CD14-positive monocyte (primary cell): ENCODE data around the gene FRRS1L. TPM values are rescaled to one million over a fixed set of nuclear protein-coding genes. Genes with fewer than 3 reads are reported as not detected.

Experiments used
- DNase-seq, 3 donors: peaks; one replicate each; pipeline ENCODE4 v3.0.0-alpha.2; 2011 to 2022
- H2AFZ ChIP-seq: 2 replicates; pipeline ENCODE4 v1.6.0; 2012; ENCODE audit warnings: mild to moderate bottlenecking, low read depth, low read length, inconsistent platforms; ENCODE audit not compliant: insufficient read depth, poor library complexity, severe bottlenecking
- H3K27ac ChIP-seq, 2 donors: 1 replicate in 1 of 2; 2 replicates in 1 of 2; pipeline ENCODE4 v1.5.1; 2012 to 2013; ENCODE audit warnings: low read length in 2 of 2, control low read depth in 1 of 2, inconsistent platforms in 1 of 2, low read depth in 1 of 2, mild to moderate bottlenecking in 1 of 2
- H3K27me3 ChIP-seq, 2 donors: one replicate each; pipeline versions ENCODE4 v1.6.0 to v1.6.1; 2011 to 2013; ENCODE audit warnings: low read length in 2 of 2; ENCODE audit not compliant: control insufficient read depth in 2 of 2, insufficient read depth in 2 of 2
- H3K36me3 ChIP-seq, 2 donors: replicated peaks in 1 of 2; 1 replicate in 1 of 2; 2 replicates in 1 of 2; pipeline versions ENCODE4 v1.5.1 to v1.6.1; 2012 to 2013; ENCODE audit warnings: low read length in 2 of 2, control low read depth in 1 of 2, inconsistent platforms in 1 of 2, mild to moderate bottlenecking in 1 of 2; ENCODE audit not compliant: insufficient read depth in 2 of 2, control insufficient read depth in 1 of 2
- H3K4me1 ChIP-seq, 2 donors: 1 replicate in 1 of 2; 2 replicates in 1 of 2; pipeline versions ENCODE4 v1.5.1 to v1.6.1; 2012 to 2013; ENCODE audit warnings: low read length in 2 of 2, control low read depth in 1 of 2, inconsistent platforms in 1 of 2, mild to moderate bottlenecking in 1 of 2, moderate library complexity in 1 of 2; ENCODE audit not compliant: insufficient read depth in 2 of 2, control insufficient read depth in 1 of 2
- H3K4me2 ChIP-seq: replicated peaks from 2 replicates; pipeline ENCODE3; 2012; ENCODE audit warnings: low read length, moderate library complexity, mild to moderate bottlenecking; ENCODE audit not compliant: poor library complexity, severe bottlenecking; ENCODE audit errors: extremely low read depth
- H3K4me3 ChIP-seq, 3 experiments: fragments of 200-600 bp in 1 of 3; sonication (generic) in 1 of 3; replicated peaks in 1 of 3; 1 replicate in 2 of 3; 2 replicates in 1 of 3; pipeline ENCODE4 v1.5.1; 2011 to 2013; ENCODE audit warnings: low read length in 3 of 3, mild to moderate bottlenecking in 3 of 3, control low read depth in 2 of 3, low read depth in 2 of 3, inconsistent platforms in 1 of 3, moderate library complexity in 1 of 3
- H3K79me2 ChIP-seq: 2 replicates; pipeline ENCODE4 v1.6.0; 2012; ENCODE audit warnings: mild to moderate bottlenecking, control low read depth, inconsistent platforms, low read length, moderate library complexity; ENCODE audit not compliant: insufficient read depth
- H3K9ac ChIP-seq: 2 replicates; pipeline ENCODE4 v1.6.0; 2017; ENCODE audit warnings: low read length, mild to moderate bottlenecking; ENCODE audit not compliant: insufficient read depth, poor library complexity, severe bottlenecking
- H3K9me3 ChIP-seq, 2 donors: replicated peaks in 1 of 2; 1 replicate in 1 of 2; 2 replicates in 1 of 2; pipeline versions ENCODE4 v1.5.1 to v1.6.1; 2012 to 2013; ENCODE audit warnings: low read length in 2 of 2, control low read depth in 1 of 2; ENCODE audit not compliant: control insufficient read depth in 1 of 2, insufficient read depth in 1 of 2
- H4K20me1 ChIP-seq: 2 replicates; pipeline ENCODE4 v1.6.0; 2012; ENCODE audit warnings: mild to moderate bottlenecking, low read length, control low read depth, moderate library complexity; ENCODE audit not compliant: insufficient read depth
- H3K27ac Mint-ChIP-seq, 7 donors: one replicate each; pipeline ENCODE4 v1.8.0; 2020; ENCODE audit warnings: mild to moderate bottlenecking in 7 of 7, mixed read lengths in 7 of 7, moderate library complexity in 6 of 7, inconsistent platforms in 2 of 7
- H3K27me3 Mint-ChIP-seq, 3 donors: one replicate each; pipeline ENCODE4 v1.8.0; 2021 to 2022; ENCODE audit warnings: low read depth in 3 of 3, mild to moderate bottlenecking in 3 of 3, mixed read lengths in 3 of 3, moderate library complexity in 3 of 3, inconsistent platforms in 1 of 3
- H3K36me3 Mint-ChIP-seq, 2 donors: one replicate each; pipeline ENCODE4 v1.8.0; 2020; ENCODE audit warnings: mixed read lengths in 2 of 2, inconsistent platforms in 1 of 2, mild to moderate bottlenecking in 1 of 2
- H3K4me1 Mint-ChIP-seq: one replicate; pipeline ENCODE4 v1.8.0; 2020; ENCODE audit warnings: mild to moderate bottlenecking, mixed read lengths
- H3K4me3 Mint-ChIP-seq, 2 donors: one replicate each; pipeline ENCODE4 v1.8.0; 2020; ENCODE audit warnings: mild to moderate bottlenecking in 2 of 2, mixed read lengths in 2 of 2, moderate library complexity in 1 of 2
- H3K9me3 Mint-ChIP-seq, 7 donors: one replicate each; pipeline ENCODE4 v1.8.0; 2020 to 2022; ENCODE audit warnings: mixed read lengths in 7 of 7, mild to moderate bottlenecking in 6 of 7, moderate library complexity in 6 of 7, inconsistent platforms in 2 of 7
- WGBS: methylation state at CpG from one replicate; pipeline ENCODE4 v1.1.5; 2013; ENCODE audit warnings: missing lambda C conversion rate; ENCODE audit not compliant: insufficient coverage; 5-methylcytosine and 5-hydroxymethylcytosine counted together
- intact Hi-C, 2 donors: fragments of 100-400 bp; cut with micrococcal nuclease; formaldehyde crosslinking; loops; one replicate each; pipeline versions ENCODE4 v1.15.0 to v1.15.1; 2023
- polyA plus RNA-seq, 3 donors: library from polyadenylated mRNA; depleted of rRNA in 1 of 3; unstranded in 2 of 3; stranded (reverse) in 1 of 3; fragments of 300-500 nt in 2 of 3; fragments of >200 nt in 1 of 3; fragmentation: Illumina TruSeq in 2 of 3; gene quantifications; 1 replicate in 2 of 3; 2 replicates in 1 of 3; pipeline ENCODE4 v1.2.3, GENCODE V29; 2012 to 2021
- TF ChIP-seq, protein P1 (sequence below): fragments of 200-600 bp; IDR thresholded peaks from one replicate; pipeline ENCODE4 v1.8.0; 2022; ENCODE audit warnings: antibody characterized with exemption, mild to moderate bottlenecking

The FRRS1L gene
- polyA plus RNA-seq, 3 donors, result not detected

DNA sequence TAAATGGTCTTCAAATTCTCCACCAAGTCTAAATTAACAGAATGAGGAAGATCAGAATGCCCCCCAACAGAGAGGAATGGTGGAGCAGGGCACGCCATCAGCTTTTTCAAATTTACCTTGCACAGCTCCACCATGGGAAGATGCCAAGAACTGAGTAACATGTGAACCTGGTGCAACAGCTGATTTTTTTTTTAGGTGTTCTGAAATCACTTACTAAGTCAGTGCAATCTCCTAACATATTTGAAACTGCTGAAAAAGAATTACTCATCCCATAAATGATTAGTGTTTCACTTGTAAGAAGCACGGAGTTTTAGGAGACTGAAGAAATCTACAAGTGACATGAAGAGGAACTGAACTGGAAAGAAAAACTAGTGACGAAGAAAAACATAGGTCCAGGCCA is 52.4 kb downstream of the FRRS1L start:
- H3K27ac Mint-ChIP-seq, result peak overlapping the region in 2 of 7 donors; percentile 6 to 19
- Histone ChIP-seq H3K79me2 (peaks cover 100% of the 10 kb centered on the region), H3K4me2 (no peak overlapping the region), H3K4me3 (no peak overlapping the region), H2AFZ (no peak overlapping the region), H3K4me1 (peaks cover 16 to 35% of the 10 kb centered on the region in 2 donors), H3K36me3 (no peaks in the 10 kb centered on the region), H3K27ac (no peak overlapping the region), H3K9me3 (no peaks in the 10 kb centered on the region), H4K20me1 (peaks cover 95% of the 10 kb centered on the region), H3K27me3 (no peaks in the 10 kb centered on the region), H3K9ac (no peak overlapping the region)
- peaks cover 4 to 10% of the 10 kb centered on the region in 2 donors for H3K36me3 Mint-ChIP-seq
- no peaks in the 10 kb centered on the region for H3K9me3 Mint-ChIP-seq
- intact Hi-C loops, result loop anchor here in 1 of 2 donors (10.0 kb wide), 1 partner anchor 100 kb away; the partner anchor contains the start of gene CTNNAL1
- WGBS, result 33% methylated on average over 1 of the region's 3 CpGs
- no peaks in the 10 kb centered on the region for H3K27me3 Mint-ChIP-seq
- no peak overlapping the region for H3K4me3 Mint-ChIP-seq
- TF ChIP-seq, protein P1, sequence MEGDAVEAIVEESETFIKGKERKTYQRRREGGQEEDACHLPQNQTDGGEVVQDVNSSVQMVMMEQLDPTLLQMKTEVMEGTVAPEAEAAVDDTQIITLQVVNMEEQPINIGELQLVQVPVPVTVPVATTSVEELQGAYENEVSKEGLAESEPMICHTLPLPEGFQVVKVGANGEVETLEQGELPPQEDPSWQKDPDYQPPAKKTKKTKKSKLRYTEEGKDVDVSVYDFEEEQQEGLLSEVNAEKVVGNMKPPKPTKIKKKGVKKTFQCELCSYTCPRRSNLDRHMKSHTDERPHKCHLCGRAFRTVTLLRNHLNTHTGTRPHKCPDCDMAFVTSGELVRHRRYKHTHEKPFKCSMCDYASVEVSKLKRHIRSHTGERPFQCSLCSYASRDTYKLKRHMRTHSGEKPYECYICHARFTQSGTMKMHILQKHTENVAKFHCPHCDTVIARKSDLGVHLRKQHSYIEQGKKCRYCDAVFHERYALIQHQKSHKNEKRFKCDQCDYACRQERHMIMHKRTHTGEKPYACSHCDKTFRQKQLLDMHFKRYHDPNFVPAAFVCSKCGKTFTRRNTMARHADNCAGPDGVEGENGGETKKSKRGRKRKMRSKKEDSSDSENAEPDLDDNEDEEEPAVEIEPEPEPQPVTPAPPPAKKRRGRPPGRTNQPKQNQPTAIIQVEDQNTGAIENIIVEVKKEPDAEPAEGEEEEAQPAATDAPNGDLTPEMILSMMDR, result no peak
- H3K4me1 Mint-ChIP-seq, result peaks cover 64% of the 10 kb centered on the region
- DNase-seq, result no peak

DNA sequence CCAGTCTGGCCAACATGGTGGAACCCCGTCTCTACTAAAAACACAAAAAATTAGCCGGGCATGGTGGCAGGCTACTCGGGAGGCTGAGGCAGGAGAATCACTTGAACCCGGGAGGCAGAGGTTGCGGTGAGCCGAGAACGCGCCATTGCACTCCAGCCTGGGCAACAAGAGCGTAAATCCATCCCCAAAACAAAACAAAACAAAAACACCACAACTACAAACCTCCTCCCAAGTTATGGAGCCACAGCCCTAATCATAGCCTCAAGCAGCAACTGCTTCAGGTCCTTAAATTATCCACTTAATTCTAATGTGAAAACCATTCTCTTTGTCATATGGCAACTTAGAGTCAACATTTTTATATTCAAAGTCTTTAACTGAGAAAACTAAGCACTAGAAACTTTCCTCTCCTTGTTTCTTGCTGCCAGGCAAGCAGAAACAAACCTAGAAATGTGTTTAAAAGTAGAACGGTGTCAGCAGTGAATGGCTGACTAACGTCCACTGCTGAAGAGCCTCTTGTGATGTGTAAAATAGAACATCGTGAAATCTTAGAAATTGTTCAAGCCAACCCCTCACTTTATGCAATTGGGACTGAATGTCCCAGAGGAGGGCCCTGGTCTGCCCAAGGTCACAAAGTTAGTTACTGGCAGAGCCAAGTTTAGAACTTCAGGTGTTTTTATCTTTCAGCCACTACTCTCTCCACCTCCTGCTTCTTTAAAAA is 53.0 kb downstream of the FRRS1L start:
- Mint-ChIP-seq H3K27me3 (no peaks in the 10 kb centered on the region), H3K36me3 (peaks cover 4 to 10% of the 10 kb centered on the region in 2 donors), H3K27ac (peak overlapping the region in 2 of 7 donors; percentile 15 to 53), H3K9me3 (no peaks in the 10 kb centered on the region), H3K4me1 (peaks cover 69% of the 10 kb centered on the region), H3K4me3 (no peak overlapping the region)
- Histone ChIP-seq H3K9ac (no peak overlapping the region), H2AFZ (no peak overlapping the region), H3K27me3 (no peaks in the 10 kb centered on the region), H3K79me2 (peaks cover 100% of the 10 kb centered on the region), H4K20me1 (peaks cover 99% of the 10 kb centered on the region), H3K9me3 (no peaks in the 10 kb centered on the region), H3K36me3 (no peaks in the 10 kb centered on the region), H3K4me1 (peaks cover 15 to 36% of the 10 kb centered on the region in 2 donors), H3K27ac (no peak overlapping the region), H3K4me3 (no peak overlapping the region), H3K4me2 (no peak overlapping the region)
- DNase-seq, result no peak
- TF ChIP-seq, protein P1, result no peak
- intact Hi-C loops, result loop anchor here in 1 of 2 donors (10.0 kb wide), 1 partner anchor 99 kb away; the partner anchor contains the start of gene CTNNAL1
- 94% methylated on average over 9 of the region's 12 CpGs for WGBS
